HG02623 (cell line): ENCODE data around the gene UBAC2.
"Not testable (repeated sequence)": the region's sequence is repeated elsewhere in the genome, so short reads cannot be mapped to it uniquely, and the experiment has no call there.

Experiments used
- ATAC-seq: cut with Tn5 transposase; IDR thresholded peaks from one replicate; pipeline ENCODE4 v1.9.1; 2021; ENCODE audit warnings: moderate library complexity; ENCODE audit not compliant: unreplicated experiment

UBAC2 gene

DNA sequence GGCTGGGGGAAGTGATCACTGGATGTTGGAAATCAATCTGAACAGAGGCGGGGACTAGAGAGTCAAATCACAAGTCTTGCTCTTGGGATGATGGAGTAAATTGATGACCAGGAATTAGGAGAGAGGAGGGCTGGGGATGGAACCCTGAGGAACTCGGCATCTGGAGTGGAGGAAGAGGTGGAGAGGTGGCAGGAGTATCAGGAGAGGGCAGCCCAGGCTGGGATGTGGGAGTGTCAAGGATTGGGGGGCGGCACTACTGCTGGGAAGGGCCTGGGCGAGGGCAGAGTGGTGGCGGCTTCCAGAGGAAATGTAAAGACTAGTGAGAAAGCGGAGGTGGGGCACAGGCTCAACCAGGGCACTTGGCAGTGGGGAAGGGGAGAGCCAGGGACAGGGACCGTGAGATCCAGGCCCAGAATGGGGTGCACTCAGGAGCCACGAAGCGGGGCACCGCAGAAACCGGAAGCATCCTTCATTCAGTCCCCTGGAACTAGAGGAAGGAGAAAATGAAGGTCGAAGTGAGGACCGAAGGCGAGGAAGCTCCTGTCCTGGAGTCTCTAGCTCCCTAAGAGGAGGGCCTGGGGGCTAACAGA, 187.8 kb downstream of the UBAC2 start:
- ATAC-seq: no peak

- not testable (repeated sequence) for ATAC-seq
Observed at GRCh38 chr13:99389094-99389493, 188.4 kb downstream of the UBAC2 start.

DNA sequence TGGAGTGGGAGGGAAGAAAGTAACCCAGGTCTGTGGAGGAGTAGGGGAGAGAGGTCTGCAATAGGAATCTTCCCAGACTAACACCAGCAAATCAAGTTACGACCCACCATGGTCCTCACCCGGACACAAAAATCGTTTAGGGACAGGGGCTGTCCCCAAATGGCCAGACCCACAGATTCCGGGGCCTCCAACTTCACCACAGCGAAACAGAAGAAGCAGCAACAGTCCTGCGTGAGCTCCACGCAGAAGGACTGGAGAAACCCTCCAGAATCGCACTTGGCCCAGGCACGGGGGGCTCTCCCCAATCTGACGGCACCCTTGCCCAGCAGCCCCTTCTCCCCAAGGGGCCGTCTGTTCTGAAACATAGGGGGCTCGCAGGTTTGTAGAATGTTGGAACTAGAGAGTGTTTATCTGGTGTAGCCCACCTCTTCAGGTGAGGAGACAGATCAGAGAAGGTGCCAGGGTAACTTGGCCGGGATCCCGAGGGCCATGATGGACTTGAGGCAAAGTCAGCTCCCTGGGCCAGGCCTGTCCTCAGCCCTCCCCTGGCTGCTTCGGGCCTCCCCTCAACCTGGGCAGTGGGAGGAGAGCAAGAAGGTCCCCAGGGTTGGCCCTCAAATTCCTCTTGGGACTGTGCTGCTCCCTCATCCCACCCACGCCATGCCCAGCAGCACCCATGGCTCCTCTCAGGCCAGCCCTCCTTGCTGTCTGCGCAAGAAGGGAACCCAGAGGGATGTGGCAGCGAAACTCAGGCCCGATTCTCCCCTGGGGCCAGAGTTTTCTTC, 189.1 kb downstream of the UBAC2 start:
- ATAC-seq: no peak

DNA sequence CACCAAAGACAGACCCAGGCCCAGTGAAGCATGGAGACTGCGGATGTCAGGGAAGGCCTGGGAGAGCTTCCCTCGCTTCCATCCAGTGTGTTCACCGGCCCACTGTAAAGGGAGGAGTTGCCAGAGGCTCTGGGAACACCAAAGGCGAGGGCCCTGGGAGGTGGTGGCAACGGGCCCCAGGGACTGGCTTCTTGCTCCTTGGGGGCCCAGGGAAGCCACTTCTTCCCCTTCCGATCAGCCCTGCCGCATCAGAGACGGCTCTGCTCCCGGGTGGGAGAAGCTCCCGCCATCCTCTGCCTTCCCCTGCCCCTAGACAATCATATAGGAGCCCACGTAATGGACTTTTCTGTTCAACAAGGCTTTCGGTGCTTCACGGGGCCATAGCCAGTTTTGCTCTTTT, 189.9 kb downstream of the UBAC2 start:
- no peak for ATAC-seq

GRCh38 chr13:99391781-99392469, 191.3 kb downstream of the UBAC2 start:
- ATAC-seq: no peak

- ATAC-seq: no peak
Observed at GRCh38 chr13:99392470-99393135, 191.9 kb downstream of the UBAC2 start.

GRCh38 chr13:99393391-99393790, 192.7 kb downstream of the UBAC2 start:
- not testable (repeated sequence) for ATAC-seq

DNA sequence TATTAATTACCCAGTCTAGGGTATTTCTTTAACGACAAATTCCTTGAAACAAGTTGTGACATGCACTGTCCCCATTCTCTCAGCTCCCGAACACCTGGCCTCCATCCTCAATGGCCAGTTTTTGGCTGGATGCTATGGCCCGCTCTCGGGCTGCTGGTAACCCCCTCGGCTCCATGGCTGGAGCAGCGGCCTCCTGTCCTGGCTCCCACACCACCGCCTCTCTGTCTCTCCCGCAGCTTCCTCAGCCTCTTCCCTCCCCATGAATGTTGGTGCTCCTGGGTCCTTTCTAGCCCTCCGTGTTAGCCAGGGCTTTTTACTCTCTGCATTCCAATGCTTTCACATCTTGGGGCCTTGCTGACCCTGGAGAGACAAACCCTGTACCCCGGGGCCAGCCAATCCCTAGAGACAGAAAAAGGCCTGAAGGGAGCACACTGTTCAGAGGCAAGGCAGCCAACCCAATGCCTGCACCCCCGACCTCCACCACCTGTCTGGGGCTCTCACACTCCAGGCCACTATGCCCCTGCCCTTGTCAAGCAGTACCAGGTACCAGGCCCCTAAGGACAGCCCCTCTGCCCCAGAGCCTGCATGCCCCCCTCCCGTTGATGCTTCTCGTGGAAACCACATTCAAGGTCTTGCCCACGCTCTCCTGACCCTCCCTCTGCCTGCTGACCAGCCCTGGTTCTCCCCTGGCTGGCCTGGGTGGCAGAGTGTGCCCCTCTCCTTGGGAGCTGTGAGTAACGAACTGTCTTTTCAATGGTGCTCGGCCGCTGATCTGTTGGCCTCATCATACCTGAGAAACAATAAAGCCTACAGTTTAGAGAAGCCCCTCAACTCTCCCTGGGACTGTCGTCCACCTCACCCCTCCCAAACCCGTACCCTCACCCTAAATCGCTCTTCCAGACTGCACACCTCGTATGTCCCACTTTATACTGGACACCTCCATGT, 193.4 kb downstream of the UBAC2 start:
- no peak for ATAC-seq

DNA sequence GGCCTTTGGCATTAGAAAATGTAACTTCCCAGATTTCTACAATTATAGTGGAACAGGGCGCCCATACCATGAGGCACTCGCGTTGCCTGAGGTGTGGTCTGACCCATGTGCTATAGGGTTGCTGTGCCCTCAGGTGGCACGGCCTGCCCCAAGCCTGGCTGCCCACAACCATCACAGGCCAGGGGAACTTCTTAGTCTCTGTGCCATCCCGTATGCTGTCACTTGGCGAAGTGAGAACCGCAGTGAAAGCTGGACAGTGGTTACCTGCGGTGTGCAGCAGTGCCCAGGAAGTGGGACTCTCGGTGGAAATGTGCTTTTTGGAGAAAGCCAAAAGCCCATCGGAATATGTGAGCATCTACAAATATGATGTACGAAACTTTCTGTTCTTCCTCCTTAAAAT, 194.8 kb downstream of the UBAC2 start:
- no peak for ATAC-seq

DNA sequence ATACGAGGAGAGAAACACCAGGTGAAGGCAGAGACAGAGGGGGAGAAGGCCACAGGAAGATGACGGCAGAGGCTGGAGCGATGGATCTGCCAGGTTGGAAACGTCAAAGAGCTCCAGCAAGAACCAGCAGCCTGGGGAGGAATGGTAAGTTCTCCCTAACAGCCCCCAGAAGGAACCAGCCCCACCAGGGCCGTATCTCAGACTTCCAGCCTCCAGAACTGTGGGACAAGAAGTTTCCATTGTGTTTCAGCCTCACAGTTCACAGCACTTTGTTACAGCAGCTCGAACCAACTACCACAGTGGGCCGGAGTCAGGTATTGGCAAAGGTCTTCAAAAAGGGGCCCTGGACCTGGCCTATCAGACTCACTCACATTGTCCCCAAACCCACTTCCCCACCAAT, 195.8 kb downstream of the UBAC2 start:
- ATAC-seq: no peak

DNA sequence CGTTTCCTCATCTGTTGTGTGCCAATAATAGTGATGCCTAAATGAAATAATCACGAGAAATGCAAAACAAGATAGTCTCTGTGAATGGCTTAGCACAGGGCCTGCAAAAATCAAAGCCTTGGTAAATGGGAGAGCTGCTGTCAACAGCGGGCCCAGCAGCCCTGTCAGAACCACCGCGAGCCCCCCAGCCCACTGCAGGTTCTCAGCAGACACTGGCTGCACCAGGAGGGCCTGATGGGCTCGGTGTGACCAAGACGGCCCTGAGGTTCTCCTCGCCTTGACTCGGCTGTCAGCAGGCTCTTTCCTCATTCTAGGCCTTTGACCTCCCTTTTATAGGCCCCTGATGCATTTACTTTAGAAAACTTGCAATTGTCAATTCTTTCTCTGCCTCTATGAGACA, 197.4 kb downstream of the UBAC2 start:
- no peak for ATAC-seq

GRCh38 chr13:99398916-99399622, 198.4 kb downstream of the UBAC2 start:
- no peak for ATAC-seq

DNA sequence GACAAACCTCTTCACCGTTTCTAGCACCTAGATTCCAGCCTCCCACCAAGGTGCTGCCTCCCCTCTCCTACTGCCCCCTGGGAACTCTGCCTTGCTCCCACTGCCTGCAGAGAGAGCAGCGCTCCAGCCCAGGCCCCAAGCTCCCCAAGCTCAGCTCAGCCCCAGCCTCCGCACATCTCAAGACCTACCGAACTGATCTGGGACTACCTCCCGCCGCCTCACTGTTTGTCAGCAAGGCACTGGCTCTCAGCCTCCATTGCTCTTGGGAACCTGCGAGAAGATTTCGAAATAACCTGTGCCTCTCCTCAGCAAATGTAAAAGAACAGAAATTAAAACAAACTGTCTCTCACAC, 198.9 kb downstream of the UBAC2 start:
- no peak for ATAC-seq

DNA sequence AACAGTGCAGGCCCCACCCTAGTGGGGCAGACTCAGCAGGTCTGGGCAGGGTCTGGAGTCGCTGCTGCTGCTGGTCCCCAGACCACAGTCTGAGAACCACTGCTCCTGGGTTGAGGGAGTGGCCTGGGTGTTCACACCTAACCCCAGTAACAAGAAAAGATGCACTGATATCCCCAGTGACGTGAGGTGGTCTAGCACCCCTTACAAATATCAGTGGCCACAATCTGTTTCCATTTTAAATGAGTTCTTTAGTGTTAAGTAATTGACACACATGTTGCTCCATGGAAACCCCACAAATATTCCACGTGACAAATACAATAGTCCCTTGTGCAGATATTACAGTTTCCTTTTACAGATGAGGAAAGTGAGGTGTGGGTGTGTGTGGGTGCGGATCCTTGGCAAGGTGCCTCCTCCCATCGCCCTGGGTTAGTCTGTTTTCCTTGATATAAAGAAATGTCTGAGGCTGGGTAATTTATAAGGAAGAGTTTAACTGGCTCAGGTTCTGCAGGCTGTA, 202.9 kb downstream of the UBAC2 start:
- ATAC-seq: no peak

DNA sequence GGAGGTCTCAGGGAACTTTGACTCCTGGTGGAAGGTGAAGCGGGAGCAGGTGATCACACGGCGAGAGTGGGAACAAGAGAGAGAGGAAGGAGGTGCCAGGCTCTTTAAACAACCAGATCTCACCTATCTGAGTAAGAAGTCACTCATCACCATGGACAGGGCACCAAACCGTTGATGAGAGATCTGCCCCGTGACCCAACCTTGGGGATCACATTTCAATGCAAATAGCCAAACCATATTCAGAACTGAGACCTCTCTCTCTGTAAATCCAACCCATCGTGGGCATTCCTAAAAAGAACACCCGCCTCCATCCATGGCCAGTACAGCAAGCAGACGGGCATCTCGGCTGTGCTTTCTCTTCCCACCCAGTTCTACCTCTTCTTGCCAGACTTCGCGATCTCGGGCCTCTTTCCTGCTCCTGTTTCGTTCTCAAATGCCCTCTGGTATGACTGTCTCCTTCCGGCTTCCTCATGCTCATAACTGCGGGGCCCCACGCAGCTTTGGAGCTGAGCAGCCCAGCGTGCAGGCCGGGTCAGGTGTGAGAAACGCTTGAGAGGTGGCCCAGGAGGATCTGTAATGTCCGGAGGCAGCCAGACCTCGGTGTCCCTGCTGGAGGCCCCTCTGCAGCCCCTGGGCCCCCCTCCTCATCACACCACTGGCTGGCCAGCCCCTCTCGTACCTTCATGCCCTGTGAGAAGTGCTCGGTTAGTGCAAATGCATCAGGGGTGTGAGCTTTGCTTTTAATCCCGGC, 203.5 kb downstream of the UBAC2 start:
- no peak for ATAC-seq

DNA sequence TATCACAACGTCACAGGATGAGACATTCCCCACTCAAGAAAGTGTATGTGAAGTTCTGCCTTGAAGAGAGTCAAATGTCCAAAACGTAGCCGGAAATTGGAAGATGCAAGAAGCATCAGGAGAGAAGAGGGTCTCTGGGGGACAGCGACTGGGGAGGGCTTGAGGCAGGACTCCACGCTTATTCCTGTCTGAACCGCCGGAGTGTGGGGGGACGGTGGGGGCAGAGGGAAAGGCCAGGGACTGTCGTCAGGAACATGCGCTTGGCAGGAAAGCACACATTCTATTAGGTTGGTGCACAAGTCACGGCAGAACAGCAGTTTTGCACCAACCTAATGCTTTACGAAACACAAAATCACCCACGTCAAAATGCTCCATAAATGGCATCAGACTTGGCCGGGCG, 205.3 kb downstream of the UBAC2 start:
- ATAC-seq: no peak

GRCh38 chr13:99406799-99407201, 206.1 kb downstream of the UBAC2 start:
- ATAC-seq: no peak

GRCh38 chr13:99407906-99408702, 207.4 kb downstream of the UBAC2 start:
- no peak for ATAC-seq
